ENCODE measurements around the gene MS4A7. TPM values are rescaled to one million over a fixed set of nuclear protein-coding genes. Genes with fewer than 3 reads are reported as not detected.

The MS4A7 gene
- total RNA-seq, 1 experiment from 2014 or later = not detected

GRCh38 chr11:60345489-60345888, 32.8 kb upstream of the MS4A7 start:
- CTCF ChIA-PET = interaction anchor here (0.7 to 1.8 kb wide), 3 partner anchors 18 to 542 kb away, joined by 3 to 10 read pairs (median 8); no protein-coding TSS in a partner anchor
- Mint-ChIP-seq H3K36me3 (ENCODE audit: insufficient read depth, unreplicated experiment) (no peaks in the 10 kb centered on the region), H3K27me3 (ENCODE audit: unreplicated experiment) (peaks cover 35% of the 10 kb centered on the region), H3K4me1 (ENCODE audit: low read depth, unreplicated experiment) (no peaks in the 10 kb centered on the region), H3K9me3 (ENCODE audit: low read depth, unreplicated experiment) (no peaks in the 10 kb centered on the region), H3K4me3 (ENCODE audit: low read depth, unreplicated experiment) (no peak overlapping the region), H3K27ac (ENCODE audit: unreplicated experiment) (no peak overlapping the region)
- no TSS peak for BruUV-seq (replicated peaks)
- DNase-seq = peak; percentile 63
- intact Hi-C loops (cut with micrococcal nuclease; ENCODE audit: unreplicated experiment) = loop anchor here (1.0 to 10.0 kb wide), 3 partner anchors 80 to 521 kb away; no protein-coding TSS in a partner anchor
- peak; percentile 56 for TF ChIP-seq CTCF (IDR thresholded peaks at IDR 0.05; ENCODE audit: unreplicated experiment)

- Mint-ChIP-seq H3K9me3 (ENCODE audit: low read depth, unreplicated experiment) (no peaks in the 10 kb centered on the region), H3K27ac (ENCODE audit: unreplicated experiment) (no peak overlapping the region), H3K4me3 (ENCODE audit: low read depth, unreplicated experiment) (no peak overlapping the region), H3K4me1 (ENCODE audit: low read depth, unreplicated experiment) (peaks cover 6% of the 10 kb centered on the region), H3K27me3 (ENCODE audit: unreplicated experiment) (peaks cover 35% of the 10 kb centered on the region), H3K36me3 (ENCODE audit: insufficient read depth, unreplicated experiment) (no peaks in the 10 kb centered on the region)
- intact Hi-C loops (cut with micrococcal nuclease; ENCODE audit: unreplicated experiment) = loop anchor here (10.0 kb wide), 2 partner anchors 172 to 522 kb away; no protein-coding TSS in a partner anchor
- no peak for DNase-seq
- BruUV-seq (replicated peaks) = no TSS peak
- CTCF ChIA-PET = no interaction called here
- TF ChIP-seq CTCF (IDR thresholded peaks at IDR 0.05; ENCODE audit: unreplicated experiment) = no peak
Observed at GRCh38 chr11:60347084-60347797, 31.1 kb upstream of the MS4A7 start.

GRCh38 chr11:60348116-60348515, 30.2 kb upstream of the MS4A7 start:
- no peak for TF ChIP-seq CTCF (IDR thresholded peaks at IDR 0.05; ENCODE audit: unreplicated experiment)
- Mint-ChIP-seq H3K36me3 (ENCODE audit: insufficient read depth, unreplicated experiment) (no peaks in the 10 kb centered on the region), H3K9me3 (ENCODE audit: low read depth, unreplicated experiment) (no peaks in the 10 kb centered on the region), H3K27ac (ENCODE audit: unreplicated experiment) (no peak overlapping the region), H3K27me3 (ENCODE audit: unreplicated experiment) (peaks cover 35% of the 10 kb centered on the region), H3K4me3 (ENCODE audit: low read depth, unreplicated experiment) (no peak overlapping the region), H3K4me1 (ENCODE audit: low read depth, unreplicated experiment) (peaks cover 6% of the 10 kb centered on the region)
- DNase-seq = no peak
- intact Hi-C loops (cut with micrococcal nuclease; ENCODE audit: unreplicated experiment) = loop anchor here (10.0 kb wide), 2 partner anchors 173 to 523 kb away; no protein-coding TSS in a partner anchor
- CTCF ChIA-PET = interaction anchor here (1.0 kb wide), 1 partner anchor 415 kb away, joined by 3 read pairs; no protein-coding TSS in a partner anchor
- no TSS peak for BruUV-seq (replicated peaks)

- H3K27me3 Mint-ChIP-seq (ENCODE audit: unreplicated experiment) = peaks cover 25% of the 10 kb centered on the region
- H3K9me3 Mint-ChIP-seq (ENCODE audit: low read depth, unreplicated experiment) = no peaks in the 10 kb centered on the region
- CTCF ChIA-PET = no interaction called here
- no peak overlapping the region for H3K4me3 Mint-ChIP-seq (ENCODE audit: low read depth, unreplicated experiment)
- no TSS peak for BruUV-seq (replicated peaks)
- TF ChIP-seq CTCF (IDR thresholded peaks at IDR 0.05; ENCODE audit: unreplicated experiment) = no peak
- H3K36me3 Mint-ChIP-seq (ENCODE audit: insufficient read depth, unreplicated experiment) = no peaks in the 10 kb centered on the region
- DNase-seq = no peak
- peaks cover 6% of the 10 kb centered on the region for H3K4me1 Mint-ChIP-seq (ENCODE audit: low read depth, unreplicated experiment)
- intact Hi-C loops (cut with micrococcal nuclease; ENCODE audit: unreplicated experiment) = loop anchor here (10.0 kb wide), 2 partner anchors 175 to 525 kb away; no protein-coding TSS in a partner anchor
- H3K27ac Mint-ChIP-seq (ENCODE audit: unreplicated experiment) = no peak overlapping the region
Observed at GRCh38 chr11:60349990-60350389, 28.3 kb upstream of the MS4A7 start.
